Measurements from ENCODE around the gene SLC29A2.

SLC29A2 gene

DNA sequence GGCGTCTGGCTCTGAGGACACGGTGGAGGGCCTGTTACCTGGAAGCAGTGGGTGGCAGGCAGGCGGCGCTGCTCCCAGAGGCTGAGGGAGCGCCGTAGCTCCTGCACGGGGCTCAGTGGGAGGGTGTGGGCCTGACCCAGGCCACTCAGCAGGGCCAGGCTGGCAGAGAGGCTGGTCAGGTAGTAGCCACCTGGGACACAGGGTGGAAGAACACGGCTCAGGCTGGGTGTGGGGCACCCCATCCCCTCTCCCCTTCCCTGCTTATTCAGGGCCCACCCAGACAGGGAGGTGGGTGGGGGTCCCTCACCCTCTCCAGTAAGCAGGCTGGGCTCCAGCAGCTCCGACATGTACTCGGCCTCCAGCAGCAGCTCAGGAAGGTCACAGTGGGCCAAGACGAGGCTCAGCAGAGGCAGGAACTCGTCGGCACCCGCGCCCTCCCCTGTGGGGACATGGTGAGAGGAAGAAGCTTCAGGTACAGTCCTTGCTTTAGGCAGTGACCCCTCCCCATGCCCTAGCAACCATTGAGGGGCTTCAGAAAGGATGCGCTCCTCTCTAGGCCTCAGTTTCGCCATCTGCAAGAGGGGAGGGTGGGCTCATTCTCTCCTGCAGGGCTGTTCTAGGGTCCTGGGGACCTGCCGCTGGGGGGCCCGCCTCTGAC, 38.2 kb downstream of the SLC29A2 start:
- H3K36me3 ChIP-seq (ENCODE audit: control insufficient read depth, insufficient read depth, low read length), result no peaks in the 10 kb centered on the region
- no peaks in the 10 kb centered on the region for H3K79me2 ChIP-seq
- H3K9ac ChIP-seq, result no peak overlapping the region
- H3K27ac ChIP-seq, result no peak overlapping the region
- no peak overlapping the region for H2AFZ ChIP-seq
- H3K27me3 ChIP-seq (ENCODE audit: control insufficient read depth, insufficient read depth, low read length), result no peaks in the 10 kb centered on the region
- H3K4me2 ChIP-seq (ENCODE audit: low read length), result no peak overlapping the region
- H3K9me3 ChIP-seq (ENCODE audit: control insufficient read depth, low read length), result no peaks in the 10 kb centered on the region
- TF ChIP-seq CTCF (IDR thresholded peaks at IDR 0.05), result no peak
- no peak overlapping the region for H3K4me3 ChIP-seq (ENCODE audit: low read depth, low read length)
- H3K4me1 ChIP-seq, result no peaks in the 10 kb centered on the region

GRCh38 chr11:66332371-66333219, 39.0 kb downstream of the SLC29A2 start:
- no peak overlapping the region for H3K9ac ChIP-seq
- H3K79me2 ChIP-seq, result no peaks in the 10 kb centered on the region
- no peak overlapping the region for H3K27ac ChIP-seq
- H2AFZ ChIP-seq, result no peak overlapping the region
- H3K4me1 ChIP-seq, result no peaks in the 10 kb centered on the region
- H3K36me3 ChIP-seq (ENCODE audit: control insufficient read depth, insufficient read depth, low read length), result no peaks in the 10 kb centered on the region
- H3K4me3 ChIP-seq (ENCODE audit: low read depth, low read length), result no peak overlapping the region
- no peaks in the 10 kb centered on the region for H3K27me3 ChIP-seq (ENCODE audit: control insufficient read depth, insufficient read depth, low read length)
- no peak overlapping the region for H3K4me2 ChIP-seq (ENCODE audit: low read length)
- no peaks in the 10 kb centered on the region for H3K9me3 ChIP-seq (ENCODE audit: control insufficient read depth, low read length)
- no peak for TF ChIP-seq CTCF (IDR thresholded peaks at IDR 0.05)

DNA sequence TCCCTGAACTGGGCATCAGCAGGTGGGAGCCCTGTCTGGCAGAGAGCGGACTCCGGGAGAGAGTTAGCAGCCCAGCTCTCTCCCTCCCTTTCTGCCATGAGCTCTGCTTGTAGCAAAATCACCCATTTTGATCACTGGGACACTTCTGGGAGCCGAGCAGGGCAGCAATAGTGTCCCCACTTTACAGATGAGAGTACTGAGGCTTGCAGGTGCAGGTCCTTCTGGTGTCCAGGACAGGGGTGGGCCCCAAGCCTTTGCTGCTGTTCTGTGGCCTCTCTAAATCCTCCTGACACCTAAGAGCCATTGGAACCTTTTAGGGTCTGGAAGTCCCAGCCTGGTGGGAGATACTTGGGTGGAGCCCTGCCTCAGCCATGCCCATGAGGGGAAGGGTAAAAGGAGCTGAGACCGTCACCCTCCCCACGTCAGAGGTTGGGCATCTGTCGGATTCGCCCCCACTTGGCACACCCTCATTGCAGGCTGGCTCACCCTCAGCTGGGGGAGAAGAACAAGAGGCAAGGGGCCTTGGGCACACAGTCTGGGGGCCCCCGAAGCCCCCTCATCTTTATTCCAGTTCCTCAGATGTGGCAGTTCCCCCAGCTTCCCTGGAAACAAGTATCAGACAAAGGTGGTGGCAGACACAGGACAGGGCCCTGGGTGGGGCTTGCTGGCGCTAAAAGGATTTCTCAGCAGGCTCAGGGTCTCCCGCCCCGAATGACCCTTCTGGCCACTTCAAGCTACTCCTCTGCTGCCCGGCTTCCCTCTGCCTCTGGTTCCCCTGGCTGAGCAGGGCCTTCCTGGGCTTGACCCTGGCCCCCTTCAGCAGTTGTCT, 39.8 kb downstream of the SLC29A2 start:
- Histone ChIP-seq H3K9me3 (ENCODE audit: control insufficient read depth, low read length) (no peaks in the 10 kb centered on the region), H3K36me3 (ENCODE audit: control insufficient read depth, insufficient read depth, low read length) (no peaks in the 10 kb centered on the region), H3K4me3 (ENCODE audit: low read depth, low read length) (no peak overlapping the region), H2AFZ (no peak overlapping the region), H3K27me3 (ENCODE audit: control insufficient read depth, insufficient read depth, low read length) (no peaks in the 10 kb centered on the region), H3K4me1 (no peaks in the 10 kb centered on the region), H3K9ac (no peak overlapping the region), H3K79me2 (no peaks in the 10 kb centered on the region), H3K27ac (no peak overlapping the region), H3K4me2 (ENCODE audit: low read length) (no peak overlapping the region)
- no peak for TF ChIP-seq CTCF (IDR thresholded peaks at IDR 0.05)

DNA sequence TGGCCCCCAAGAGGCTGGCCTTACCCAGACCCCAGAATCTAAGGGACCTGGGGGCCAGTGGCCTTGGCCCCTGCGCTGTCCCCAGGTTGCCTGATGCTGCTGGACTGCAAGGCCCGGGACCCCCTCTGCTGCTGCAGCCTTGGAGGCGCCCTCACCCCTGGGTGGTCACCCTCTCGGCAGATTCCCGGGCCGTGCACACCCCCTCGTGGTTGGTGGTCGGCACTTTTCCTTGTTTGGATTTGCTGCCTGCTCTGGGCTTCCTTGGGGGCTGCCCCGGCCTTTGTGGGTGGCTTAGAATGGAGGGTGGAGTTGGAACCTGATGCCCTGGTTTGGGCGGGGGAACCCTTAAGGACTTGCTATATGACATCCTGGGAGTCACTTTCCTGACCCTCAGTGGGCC, 40.6 kb downstream of the SLC29A2 start:
- H3K27me3 ChIP-seq (ENCODE audit: control insufficient read depth, insufficient read depth, low read length), result no peaks in the 10 kb centered on the region
- H3K4me2 ChIP-seq (ENCODE audit: low read length), result no peak overlapping the region
- TF ChIP-seq CTCF (IDR thresholded peaks at IDR 0.05), result no peak
- no peaks in the 10 kb centered on the region for H3K79me2 ChIP-seq
- H3K4me3 ChIP-seq (ENCODE audit: low read depth, low read length), result no peak overlapping the region
- H3K27ac ChIP-seq, result no peak overlapping the region
- H3K9me3 ChIP-seq (ENCODE audit: control insufficient read depth, low read length), result no peaks in the 10 kb centered on the region
- H3K4me1 ChIP-seq, result no peaks in the 10 kb centered on the region
- no peak overlapping the region for H3K9ac ChIP-seq
- H2AFZ ChIP-seq, result no peak overlapping the region
- H3K36me3 ChIP-seq (ENCODE audit: control insufficient read depth, insufficient read depth, low read length), result no peaks in the 10 kb centered on the region
